Liver (tissue), 9 donors: ENCODE measurements around the gene FAM107A. TPM values are rescaled to one million over a fixed set of nuclear protein-coding genes. Genes with fewer than 3 reads are reported as not detected.

Experiments
- DNase-seq: peaks from one replicate; pipeline ENCODE4 v3.0.0-alpha.2; 2017; ENCODE audit warnings: low spot score
- H3K27ac ChIP-seq, 2 donors: one replicate each; pipeline ENCODE4 v1.7.0; 2013; ENCODE audit warnings: inconsistent platforms in 2 of 2, low read length in 2 of 2, control low read depth in 1 of 2, low read depth in 1 of 2, mild to moderate bottlenecking in 1 of 2
- H3K27me3 ChIP-seq, 4 donors: one replicate each; pipeline versions ENCODE4 v1.6.1 to v1.7.0; 2013; ENCODE audit warnings: low read length in 3 of 4, inconsistent platforms in 1 of 4, mild to moderate bottlenecking in 1 of 4, moderate library complexity in 1 of 4; ENCODE audit not compliant: control insufficient read depth in 4 of 4, insufficient read depth in 4 of 4
- H3K36me3 ChIP-seq, 4 donors: one replicate each; pipeline versions ENCODE4 v1.6.1 to v1.7.0; 2013; ENCODE audit warnings: low read length in 3 of 4, mild to moderate bottlenecking in 3 of 4, low read depth in 1 of 4, moderate library complexity in 1 of 4; ENCODE audit not compliant: control insufficient read depth in 4 of 4, insufficient read depth in 3 of 4
- H3K4me1 ChIP-seq, 4 donors: one replicate each; pipeline versions ENCODE4 v1.6.1 to v1.7.0; 2013; ENCODE audit warnings: low read length in 3 of 4, mild to moderate bottlenecking in 3 of 4, moderate library complexity in 1 of 4; ENCODE audit not compliant: control insufficient read depth in 4 of 4, insufficient read depth in 4 of 4
- H3K4me3 ChIP-seq, 3 donors: one replicate each; pipeline versions ENCODE4 v1.6.1 to v1.7.0; 2013; ENCODE audit warnings: low read length in 3 of 3, control low read depth in 1 of 3, low read depth in 1 of 3, mild to moderate bottlenecking in 1 of 3
- H3K9ac ChIP-seq, 2 donors: one replicate each; pipeline ENCODE4 v1.7.0; 2013; ENCODE audit warnings: low read length in 2 of 2, mild to moderate bottlenecking in 2 of 2, moderate library complexity in 2 of 2, control low read depth in 1 of 2, low read depth in 1 of 2
- H3K9me3 ChIP-seq, 4 donors: one replicate each; pipeline versions ENCODE4 v1.6.1 to v1.7.0; 2013; ENCODE audit warnings: low read length in 3 of 4; ENCODE audit not compliant: control insufficient read depth in 4 of 4
- EGR1 ChIP-seq, 2 donors: IDR thresholded peaks; 2 replicates each; pipeline ENCODE4 v1.6.1; 2016 to 2018; ENCODE audit warnings: antibody characterized with exemption in 2 of 2, low read depth in 2 of 2
- FOXA1 ChIP-seq: IDR thresholded peaks from 2 replicates; pipeline ENCODE4 v1.6.1; 2016; ENCODE audit warnings: antibody characterized with exemption
- FOXA2 ChIP-seq: IDR thresholded peaks from 2 replicates; pipeline ENCODE4 v1.6.1; 2016; ENCODE audit warnings: antibody characterized with exemption
- HNF4A ChIP-seq, 2 donors: conservative IDR thresholded peaks; 2 replicates each; pipeline ENCODE4 v1.6.1; 2016; ENCODE audit warnings: antibody characterized with exemption in 2 of 2, mild to moderate bottlenecking in 2 of 2
- HNF4G ChIP-seq: IDR thresholded peaks from 2 replicates; pipeline ENCODE4 v1.6.1; 2016; ENCODE audit warnings: antibody characterized with exemption
- RAD21 ChIP-seq, 2 donors: IDR thresholded peaks; 2 replicates each; pipeline ENCODE4 v1.6.1; 2016; ENCODE audit warnings: antibody characterized with exemption in 2 of 2, mild to moderate bottlenecking in 2 of 2
- RXRA ChIP-seq, 2 donors: IDR thresholded peaks; 2 replicates each; pipeline ENCODE4 v1.6.1; 2017 to 2018; ENCODE audit warnings: antibody characterized with exemption in 2 of 2, mild to moderate bottlenecking in 1 of 2
- SP1 ChIP-seq: IDR thresholded peaks from 2 replicates; pipeline ENCODE4 v1.6.1; 2018; ENCODE audit warnings: antibody characterized with exemption, mild to moderate bottlenecking
- TAF1 ChIP-seq: conservative IDR thresholded peaks from 2 replicates; pipeline ENCODE4 v1.6.1; 2016; ENCODE audit warnings: antibody characterized with exemption, mild to moderate bottlenecking
- YY1 ChIP-seq: IDR thresholded peaks from 2 replicates; pipeline ENCODE4 v1.6.1; 2016; ENCODE audit warnings: antibody characterized with exemption, mild to moderate bottlenecking
- WGBS: extraction: QIAGEN DNeasy Blood & Tissue Kit; methylation state at CpG from one replicate; pipeline ENCODE4 v1.1.7; 2013; 5-methylcytosine and 5-hydroxymethylcytosine counted together
- polyA plus RNA-seq, 2 donors: library from polyadenylated mRNA; stranded (reverse) in 1 of 2; unstranded in 1 of 2; fragments of 200-250 nt in 1 of 2; fragments of >200 nt in 1 of 2; fragmentation: Nextera tagmentation in 1 of 2; extraction: Ambion mirVana in 1 of 2; gene quantifications; one replicate each; pipeline versions ENCODE4 v1.2.1 to v1.2.3, GENCODE V29; 2013 to 2015
- total RNA-seq, 2 donors: library from RNA; depleted of rRNA; stranded (reverse); fragments of >200 nt; gene quantifications; one replicate each; pipeline ENCODE4 v1.2.3, GENCODE V29; 2014
- TF ChIP-seq, protein P1 (sequence below): IDR thresholded peaks from 2 replicates; pipeline ENCODE4 v1.6.1; 2016; ENCODE audit warnings: antibody characterized with exemption
- TF ChIP-seq, protein P2 (sequence below): IDR thresholded peaks from 2 replicates; pipeline ENCODE4 v1.6.1; 2016; ENCODE audit warnings: antibody characterized with exemption
- TF ChIP-seq, protein P3 (sequence below): IDR thresholded peaks from 2 replicates; pipeline ENCODE4 v1.6.1; 2016; ENCODE audit warnings: antibody characterized with exemption
- TF ChIP-seq, protein P4 (sequence below): fragments of 150-350 bp; IDR thresholded peaks from 2 replicates; pipeline ENCODE4 v1.5.1; 2017; ENCODE audit warnings: improper control_type of control experiment, low read depth, low read length; ENCODE audit not compliant: missing input control
- TF ChIP-seq, protein P5 (sequence below): IDR thresholded peaks from 2 replicates; pipeline ENCODE4 v1.6.1; 2016; ENCODE audit warnings: antibody characterized with exemption, mild to moderate bottlenecking
- donor health status: healthy.
- donor health status: healthy.
- donor health status: healthy.
- donor health status: healthy.
- donor health status: healthy.

The FAM107A gene
- total and polyA plus RNA-seq, 4 donors = 0.05 to 4.7 (median 1.4) TPM

DNA sequence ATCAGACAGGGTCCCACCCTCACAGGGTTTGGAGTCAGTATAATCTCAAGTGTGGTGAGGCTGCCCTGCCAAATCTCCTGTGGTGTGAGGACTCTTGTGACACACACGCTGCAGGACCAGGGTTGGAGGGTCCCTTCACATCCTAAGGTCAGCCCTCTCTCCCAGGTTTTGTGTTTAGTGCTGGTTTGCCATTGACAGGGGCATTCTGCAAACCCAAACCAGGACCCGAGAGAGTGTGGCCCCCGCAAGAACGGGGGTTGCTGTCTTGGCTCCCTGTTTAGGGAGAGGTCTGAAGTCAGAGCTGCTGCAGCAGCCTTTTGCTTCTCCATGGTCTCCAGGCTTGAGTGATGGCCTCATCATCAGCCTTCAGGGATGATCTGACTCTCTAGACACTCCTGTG lies 14.7 kb downstream of the FAM107A start (continued):
- TF ChIP-seq, protein P1, sequence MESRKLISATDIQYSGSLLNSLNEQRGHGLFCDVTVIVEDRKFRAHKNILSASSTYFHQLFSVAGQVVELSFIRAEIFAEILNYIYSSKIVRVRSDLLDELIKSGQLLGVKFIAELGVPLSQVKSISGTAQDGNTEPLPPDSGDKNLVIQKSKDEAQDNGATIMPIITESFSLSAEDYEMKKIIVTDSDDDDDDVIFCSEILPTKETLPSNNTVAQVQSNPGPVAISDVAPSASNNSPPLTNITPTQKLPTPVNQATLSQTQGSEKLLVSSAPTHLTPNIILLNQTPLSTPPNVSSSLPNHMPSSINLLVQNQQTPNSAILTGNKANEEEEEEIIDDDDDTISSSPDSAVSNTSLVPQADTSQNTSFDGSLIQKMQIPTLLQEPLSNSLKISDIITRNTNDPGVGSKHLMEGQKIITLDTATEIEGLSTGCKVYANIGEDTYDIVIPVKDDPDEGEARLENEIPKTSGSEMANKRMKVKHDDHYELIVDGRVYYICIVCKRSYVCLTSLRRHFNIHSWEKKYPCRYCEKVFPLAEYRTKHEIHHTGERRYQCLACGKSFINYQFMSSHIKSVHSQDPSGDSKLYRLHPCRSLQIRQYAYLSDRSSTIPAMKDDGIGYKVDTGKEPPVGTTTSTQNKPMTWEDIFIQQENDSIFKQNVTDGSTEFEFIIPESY = no peak
- TF ChIP-seq, protein P2, sequence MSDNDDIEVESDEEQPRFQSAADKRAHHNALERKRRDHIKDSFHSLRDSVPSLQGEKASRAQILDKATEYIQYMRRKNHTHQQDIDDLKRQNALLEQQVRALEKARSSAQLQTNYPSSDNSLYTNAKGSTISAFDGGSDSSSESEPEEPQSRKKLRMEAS = no peak
- no peak for TF ChIP-seq TAF1
- TF ChIP-seq YY1 = no peak

DNA sequence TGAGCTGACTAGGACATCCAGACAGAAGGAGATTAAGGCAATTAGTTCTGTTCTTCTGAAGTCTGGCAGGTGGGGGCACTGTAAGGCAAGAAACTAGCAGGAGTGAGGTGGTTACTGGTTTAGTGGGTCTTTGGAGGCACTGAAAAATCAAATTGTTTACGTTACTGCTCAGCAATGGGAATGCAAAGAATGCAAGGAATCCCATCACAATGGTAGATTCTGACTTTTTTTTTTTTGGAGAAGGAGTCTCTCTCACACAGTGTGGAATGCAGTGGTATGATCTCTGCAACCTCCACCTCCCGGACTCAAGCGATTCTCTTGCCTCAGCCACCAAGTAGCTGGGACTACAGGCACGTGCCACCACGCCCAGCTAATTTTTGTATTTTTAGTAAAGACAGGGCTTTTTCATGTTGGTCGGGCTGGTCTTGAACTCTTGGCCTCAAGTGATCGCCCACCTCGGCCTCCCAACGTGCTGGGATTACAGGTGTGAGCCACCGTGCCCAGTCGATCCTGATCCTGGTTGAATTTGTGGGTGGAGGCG lies 16.4 kb downstream of the FAM107A start:
- no peaks in the 10 kb centered on the region for H3K36me3 ChIP-seq
- H3K9me3 ChIP-seq = no peaks in the 10 kb centered on the region
- TF ChIP-seq EGR1 (IDR thresholded peaks at IDR 0.05; ENCODE audit: low read depth in 2 of 2) (no peak), RXRA (IDR thresholded peaks at IDR 0.05) (no peak), FOXA1 (no peak), SP1 (no peak), YY1 (no peak), RAD21 (IDR thresholded peaks at IDR 0.05) (peak; percentile 40 to 48), FOXA2 (no peak), HNF4A (conservative IDR thresholded peaks at IDR 0.05) (no peak), TAF1 (no peak), HNF4G (no peak)
- TF ChIP-seq, protein P3, sequence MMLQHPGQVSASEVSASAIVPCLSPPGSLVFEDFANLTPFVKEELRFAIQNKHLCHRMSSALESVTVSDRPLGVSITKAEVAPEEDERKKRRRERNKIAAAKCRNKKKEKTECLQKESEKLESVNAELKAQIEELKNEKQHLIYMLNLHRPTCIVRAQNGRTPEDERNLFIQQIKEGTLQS = no peak
- TF ChIP-seq, protein P1 = no peak
- TF ChIP-seq, protein P2 = no peak
- TF ChIP-seq, protein P4, sequence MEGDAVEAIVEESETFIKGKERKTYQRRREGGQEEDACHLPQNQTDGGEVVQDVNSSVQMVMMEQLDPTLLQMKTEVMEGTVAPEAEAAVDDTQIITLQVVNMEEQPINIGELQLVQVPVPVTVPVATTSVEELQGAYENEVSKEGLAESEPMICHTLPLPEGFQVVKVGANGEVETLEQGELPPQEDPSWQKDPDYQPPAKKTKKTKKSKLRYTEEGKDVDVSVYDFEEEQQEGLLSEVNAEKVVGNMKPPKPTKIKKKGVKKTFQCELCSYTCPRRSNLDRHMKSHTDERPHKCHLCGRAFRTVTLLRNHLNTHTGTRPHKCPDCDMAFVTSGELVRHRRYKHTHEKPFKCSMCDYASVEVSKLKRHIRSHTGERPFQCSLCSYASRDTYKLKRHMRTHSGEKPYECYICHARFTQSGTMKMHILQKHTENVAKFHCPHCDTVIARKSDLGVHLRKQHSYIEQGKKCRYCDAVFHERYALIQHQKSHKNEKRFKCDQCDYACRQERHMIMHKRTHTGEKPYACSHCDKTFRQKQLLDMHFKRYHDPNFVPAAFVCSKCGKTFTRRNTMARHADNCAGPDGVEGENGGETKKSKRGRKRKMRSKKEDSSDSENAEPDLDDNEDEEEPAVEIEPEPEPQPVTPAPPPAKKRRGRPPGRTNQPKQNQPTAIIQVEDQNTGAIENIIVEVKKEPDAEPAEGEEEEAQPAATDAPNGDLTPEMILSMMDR = peak; percentile 8
- TF ChIP-seq, protein P5, sequence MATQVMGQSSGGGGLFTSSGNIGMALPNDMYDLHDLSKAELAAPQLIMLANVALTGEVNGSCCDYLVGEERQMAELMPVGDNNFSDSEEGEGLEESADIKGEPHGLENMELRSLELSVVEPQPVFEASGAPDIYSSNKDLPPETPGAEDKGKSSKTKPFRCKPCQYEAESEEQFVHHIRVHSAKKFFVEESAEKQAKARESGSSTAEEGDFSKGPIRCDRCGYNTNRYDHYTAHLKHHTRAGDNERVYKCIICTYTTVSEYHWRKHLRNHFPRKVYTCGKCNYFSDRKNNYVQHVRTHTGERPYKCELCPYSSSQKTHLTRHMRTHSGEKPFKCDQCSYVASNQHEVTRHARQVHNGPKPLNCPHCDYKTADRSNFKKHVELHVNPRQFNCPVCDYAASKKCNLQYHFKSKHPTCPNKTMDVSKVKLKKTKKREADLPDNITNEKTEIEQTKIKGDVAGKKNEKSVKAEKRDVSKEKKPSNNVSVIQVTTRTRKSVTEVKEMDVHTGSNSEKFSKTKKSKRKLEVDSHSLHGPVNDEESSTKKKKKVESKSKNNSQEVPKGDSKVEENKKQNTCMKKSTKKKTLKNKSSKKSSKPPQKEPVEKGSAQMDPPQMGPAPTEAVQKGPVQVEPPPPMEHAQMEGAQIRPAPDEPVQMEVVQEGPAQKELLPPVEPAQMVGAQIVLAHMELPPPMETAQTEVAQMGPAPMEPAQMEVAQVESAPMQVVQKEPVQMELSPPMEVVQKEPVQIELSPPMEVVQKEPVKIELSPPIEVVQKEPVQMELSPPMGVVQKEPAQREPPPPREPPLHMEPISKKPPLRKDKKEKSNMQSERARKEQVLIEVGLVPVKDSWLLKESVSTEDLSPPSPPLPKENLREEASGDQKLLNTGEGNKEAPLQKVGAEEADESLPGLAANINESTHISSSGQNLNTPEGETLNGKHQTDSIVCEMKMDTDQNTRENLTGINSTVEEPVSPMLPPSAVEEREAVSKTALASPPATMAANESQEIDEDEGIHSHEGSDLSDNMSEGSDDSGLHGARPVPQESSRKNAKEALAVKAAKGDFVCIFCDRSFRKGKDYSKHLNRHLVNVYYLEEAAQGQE = no peak
- DNase-seq = no peak
- no peak overlapping the region for H3K9ac ChIP-seq
- no peaks in the 10 kb centered on the region for H3K4me1 ChIP-seq
- no peak overlapping the region for H3K4me3 ChIP-seq
- H3K27me3 ChIP-seq = no peaks in the 10 kb centered on the region
- H3K27ac ChIP-seq = no peak overlapping the region
- 86% methylated on average over 12 of the region's 12 CpGs for WGBS
